T-cell (primary cell): Measurements from ENCODE around the gene SPTB. TPM values are rescaled to one million over a fixed set of nuclear protein-coding genes. Genes with fewer than 3 reads are reported as not detected.

Experiments
- ATAC-seq, 4 experiments: fragments of 200-7000 bp in 3 of 4; fragments of 150-1000 bp in 1 of 4; cut with Tn5 transposase; replicated peaks in 1 of 4; 1 replicate in 3 of 4; 2 replicates in 1 of 4; pipeline ENCODE4 v1.10.0; 2021; ENCODE audit warnings: moderate library complexity in 3 of 4, mild to moderate bottlenecking in 2 of 4, moderate number of reproducible peaks in 1 of 4
- CTCF ChIA-PET, 2 donors: fragments of 300-600 bp; sonication (Branson Sonifier 250); formaldehyde crosslinking; loops; one replicate each; lab custom pipeline; 2022; ENCODE audit warnings: antibody characterized with exemption in 2 of 2; lab: Charles Lee
- POLR2A ChIA-PET, 2 donors: fragments of 300-600 bp; sonication (Branson Sonifier 250); formaldehyde crosslinking; loops; one replicate each; lab custom pipeline; 2022; ENCODE audit warnings: antibody characterized with exemption in 2 of 2; lab: Charles Lee
- DNase-seq, 35 experiments: peaks; one replicate each; pipeline versions ENCODE4 v3.0.0 to v3.0.0-alpha.2; 2013 to 2023
- H3K27ac ChIP-seq: one replicate; pipeline ENCODE4 v1.5.1; 2013; ENCODE audit warnings: low read length
- H3K27me3 ChIP-seq, 2 experiments: replicated peaks in 1 of 2; 1 replicate in 1 of 2; 2 replicates in 1 of 2; pipeline versions ENCODE4 v1.6.1 to v1.7.0; 2013; ENCODE audit warnings: low read length in 1 of 2, mixed read lengths in 1 of 2; ENCODE audit not compliant: control insufficient read depth in 2 of 2, insufficient read depth in 2 of 2; ENCODE audit errors: extremely low read depth in 1 of 2
- H3K36me3 ChIP-seq, 2 donors: 1 replicate in 1 of 2; 2 replicates in 1 of 2; pipeline versions ENCODE4 v1.6.1 to v1.7.0; 2013; ENCODE audit warnings: low read length in 1 of 2; ENCODE audit not compliant: control insufficient read depth in 2 of 2, insufficient read depth in 1 of 2; ENCODE audit errors: extremely low read depth in 1 of 2
- H3K4me1 ChIP-seq, 2 experiments: 1 replicate in 1 of 2; 2 replicates in 1 of 2; pipeline versions ENCODE4 v1.6.1 to v1.7.0; 2013; ENCODE audit warnings: low read length in 2 of 2, mixed read lengths in 1 of 2; ENCODE audit not compliant: insufficient read depth in 2 of 2, control insufficient read depth in 1 of 2; ENCODE audit errors: extremely low read depth in 1 of 2
- H3K4me3 ChIP-seq, 2 donors: 1 replicate in 1 of 2; 2 replicates in 1 of 2; pipeline versions ENCODE4 v1.5.1 to v1.7.0; 2013; ENCODE audit warnings: mild to moderate bottlenecking in 2 of 2, low read length in 1 of 2, moderate library complexity in 1 of 2; ENCODE audit not compliant: control insufficient read depth in 1 of 2; ENCODE audit errors: extremely low read depth in 1 of 2
- H3K9me3 ChIP-seq: 2 replicates; pipeline ENCODE4 v1.7.0; 2013
- H3K27ac Mint-ChIP-seq, 2 donors: one replicate each; pipeline ENCODE4 v1.8.0; 2020 to 2021; ENCODE audit warnings: mild to moderate bottlenecking in 2 of 2, mixed read lengths in 2 of 2
- H3K27me3 Mint-ChIP-seq, 2 donors: one replicate each; pipeline ENCODE4 v1.8.0; 2021 to 2022; ENCODE audit warnings: mixed read lengths in 2 of 2
- H3K36me3 Mint-ChIP-seq: one replicate; pipeline ENCODE4 v1.8.0; 2021; ENCODE audit warnings: mixed read lengths
- H3K4me1 Mint-ChIP-seq, 3 donors: one replicate each; pipeline ENCODE4 v1.8.0; 2020 to 2022; ENCODE audit warnings: mixed read lengths in 3 of 3, mild to moderate bottlenecking in 1 of 3
- H3K4me3 Mint-ChIP-seq, 3 donors: one replicate each; pipeline ENCODE4 v1.8.0; 2020 to 2022; ENCODE audit warnings: mild to moderate bottlenecking in 3 of 3, mixed read lengths in 3 of 3, moderate library complexity in 3 of 3
- H3K9me3 Mint-ChIP-seq, 3 donors: one replicate each; pipeline ENCODE4 v1.8.0; 2020 to 2022; ENCODE audit warnings: mixed read lengths in 3 of 3
- WGBS: methylation state at CpG from one replicate; pipeline ENCODE4 v1.1.5; 2013; ENCODE audit warnings: missing lambda C conversion rate; ENCODE audit not compliant: insufficient coverage; 5-methylcytosine and 5-hydroxymethylcytosine counted together
- total RNA-seq, 35 experiments: library from RNA in 6 of 35; stranded (reverse) in 6 of 35; fragments of 120-200 nt in 1 of 35; gene quantifications; one replicate each; pipeline versions ENCODE4 v1.2.1 to v1.2.4 and lab custom pipeline; 2013 to 2026

Gene SPTB
- total RNA-seq, 5 donors from 2014 or later (not counting 1 experiment from before 2014, with no cell fraction given) = 0.07 to 0.13 (median 0.09) TPM

DNA sequence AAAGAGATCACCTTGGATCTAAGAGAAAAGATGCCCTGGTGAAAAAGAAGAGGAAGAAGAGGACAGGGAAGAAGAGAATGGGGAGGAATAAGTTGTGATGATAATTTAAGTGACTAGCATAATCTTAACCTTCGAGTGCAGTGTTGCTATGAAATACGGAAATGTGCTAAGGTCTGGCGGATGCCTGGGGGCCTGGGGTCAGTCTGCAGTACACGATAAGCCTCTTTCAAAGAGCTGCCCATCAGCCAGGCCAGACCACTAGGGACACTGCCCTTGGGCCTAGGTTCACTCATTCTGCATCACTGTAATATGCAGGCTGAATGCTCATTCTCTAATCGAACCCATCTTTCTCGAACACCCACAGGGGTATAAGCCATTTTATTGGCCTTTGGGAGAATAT lies 92.1 kb downstream of the SPTB start:
- H3K9me3 Mint-ChIP-seq = no peaks in the 10 kb centered on the region
- Histone ChIP-seq H3K4me1 (no peaks in the 10 kb centered on the region), H3K27ac (no peak overlapping the region), H3K9me3 (no peaks in the 10 kb centered on the region), H3K36me3 (no peaks in the 10 kb centered on the region), H3K27me3 (peaks cover 0 to 5% of the 10 kb centered on the region in 2 experiments), H3K4me3 (no peak overlapping the region)
- ATAC-seq = no peak
- H3K4me1 Mint-ChIP-seq = no peaks in the 10 kb centered on the region
- H3K4me3 Mint-ChIP-seq = no peak overlapping the region
- no peak overlapping the region for H3K27ac Mint-ChIP-seq
- no peak for DNase-seq
- CTCF ChIA-PET = no interaction called here
- WGBS = 89% methylated on average over 4 of the region's 6 CpGs
- no peaks in the 10 kb centered on the region for H3K27me3 Mint-ChIP-seq
- POLR2A ChIA-PET = no interaction called here
- no peaks in the 10 kb centered on the region for H3K36me3 Mint-ChIP-seq

DNA sequence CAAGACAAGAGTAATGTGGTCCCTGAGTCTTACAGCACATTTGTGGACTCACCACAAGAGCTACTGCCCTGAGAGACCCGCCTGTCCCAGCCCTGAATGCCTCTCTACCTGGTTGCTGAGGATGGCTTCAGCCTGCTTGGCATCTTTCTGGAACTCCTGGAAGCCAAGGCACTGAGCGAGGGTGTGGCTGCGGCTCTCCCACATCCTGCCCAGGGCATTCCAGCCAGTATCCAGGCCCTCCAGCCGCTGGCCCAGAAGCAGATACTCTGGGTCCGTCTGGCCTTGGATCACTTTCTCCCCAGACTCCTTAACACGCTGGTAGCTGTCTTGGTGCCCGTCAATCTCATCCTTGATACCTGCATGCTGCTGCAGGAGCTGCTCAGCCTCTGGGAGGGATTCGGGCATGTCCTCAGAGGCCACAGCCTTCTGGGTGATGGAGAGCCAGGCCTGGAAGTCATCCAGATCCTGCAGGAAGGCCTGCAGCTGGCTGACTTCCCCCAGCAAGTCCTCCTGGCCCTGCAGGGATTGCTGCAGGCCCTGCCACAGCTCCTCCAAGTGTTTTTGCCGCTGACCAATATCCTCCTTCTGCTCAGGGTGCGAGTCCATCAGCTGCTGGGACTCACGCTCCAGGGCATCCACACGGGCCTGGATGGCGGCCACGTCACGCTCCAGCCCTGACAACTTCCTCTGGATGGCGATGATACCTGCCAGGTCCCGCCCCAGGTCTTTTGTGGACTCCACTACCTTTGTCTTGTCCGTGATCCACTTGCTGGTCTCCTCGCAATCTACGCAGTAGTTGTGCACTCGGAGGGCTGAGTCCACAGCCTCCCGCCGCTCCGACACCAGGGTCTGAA lies 93.2 kb downstream of the SPTB start:
- no peaks in the 10 kb centered on the region for H3K4me1 Mint-ChIP-seq
- Histone ChIP-seq H3K27me3 (peaks cover 0 to 9% of the 10 kb centered on the region in 2 experiments), H3K36me3 (no peaks in the 10 kb centered on the region), H3K9me3 (no peaks in the 10 kb centered on the region), H3K4me3 (no peak overlapping the region), H3K27ac (no peak overlapping the region), H3K4me1 (no peaks in the 10 kb centered on the region)
- ChIA-PET CTCF (no interaction called here), POLR2A (no interaction called here)
- DNase-seq (no peak), ATAC-seq (no peak)
- H3K36me3 Mint-ChIP-seq = no peaks in the 10 kb centered on the region
- WGBS = 91% methylated on average over 20 of the region's 24 CpGs
- H3K27me3 Mint-ChIP-seq = no peaks in the 10 kb centered on the region
- H3K4me3 Mint-ChIP-seq = no peak overlapping the region
- no peaks in the 10 kb centered on the region for H3K9me3 Mint-ChIP-seq
- H3K27ac Mint-ChIP-seq = no peak overlapping the region

DNA sequence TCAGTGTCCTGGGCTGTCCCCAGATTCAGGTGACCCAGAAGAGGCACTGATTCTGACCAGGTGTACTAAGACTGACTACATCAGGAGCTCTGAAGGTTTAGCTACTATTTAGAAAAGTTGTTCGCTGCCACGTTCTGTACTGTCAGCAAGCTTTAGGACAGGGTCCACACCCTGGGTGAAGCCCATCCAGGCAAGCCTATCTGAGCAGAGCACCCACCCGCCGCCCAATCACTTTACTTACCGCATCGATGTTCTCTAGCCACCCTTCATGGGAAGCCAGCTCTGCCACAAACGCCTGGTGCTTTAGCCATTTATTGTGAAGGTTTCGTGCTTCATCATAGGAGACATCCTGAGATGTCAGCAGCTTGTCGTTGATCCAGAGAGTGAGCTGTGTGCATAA lies 95.7 kb downstream of the SPTB start:
- Mint-ChIP-seq H3K36me3 (no peaks in the 10 kb centered on the region), H3K4me3 (no peak overlapping the region), H3K4me1 (no peaks in the 10 kb centered on the region), H3K27ac (no peak overlapping the region), H3K9me3 (no peaks in the 10 kb centered on the region), H3K27me3 (no peaks in the 10 kb centered on the region)
- Histone ChIP-seq H3K27ac (no peak overlapping the region), H3K36me3 (no peaks in the 10 kb centered on the region), H3K4me1 (no peaks in the 10 kb centered on the region), H3K27me3 (peaks cover 0 to 9% of the 10 kb centered on the region in 2 experiments), H3K4me3 (no peak overlapping the region), H3K9me3 (no peaks in the 10 kb centered on the region)
- DNase-seq (no peak), ATAC-seq (no peak)
- 97% methylated on average over 5 of the region's 9 CpGs for WGBS
- POLR2A ChIA-PET = interaction anchor here in 1 of 2 donors (0.6 kb wide), 1 partner anchor 278 kb away, joined by 3 read pairs; no protein-coding TSS in a partner anchor
- CTCF ChIA-PET = interaction anchor here in 1 of 2 donors (1.2 kb wide), 1 partner anchor 8 kb away, joined by 3 read pairs; no protein-coding TSS in a partner anchor

DNA sequence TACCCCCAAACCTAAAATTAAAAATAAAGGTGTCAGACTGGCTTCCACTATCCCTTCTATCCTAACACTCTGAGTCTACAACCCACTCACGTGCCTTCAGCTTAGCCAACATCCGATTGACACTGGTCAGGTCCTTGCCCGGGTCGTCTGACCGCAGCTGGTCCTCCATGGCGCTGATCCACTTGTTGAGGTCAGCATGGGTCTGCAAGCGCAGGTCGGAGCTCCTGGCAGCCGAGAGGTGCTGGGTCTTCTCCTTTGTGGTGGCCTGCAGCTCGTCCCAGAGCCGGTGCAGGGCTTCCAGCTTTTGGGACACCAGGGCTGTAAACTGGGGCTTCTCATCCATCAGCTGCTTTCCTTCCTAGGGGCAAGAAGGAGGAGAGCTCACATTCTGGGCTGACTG lies 97.5 kb downstream of the SPTB start:
- ChIA-PET CTCF (no interaction called here), POLR2A (interaction anchor here in 1 of 2 donors (0.7 kb wide), 1 partner anchor 1227 kb away, joined by 3 read pairs; no protein-coding TSS in a partner anchor)
- ATAC-seq (no peak), DNase-seq (no peak)
- Mint-ChIP-seq H3K36me3 (no peaks in the 10 kb centered on the region), H3K4me3 (no peak overlapping the region), H3K27me3 (no peaks in the 10 kb centered on the region), H3K4me1 (no peaks in the 10 kb centered on the region), H3K27ac (no peak overlapping the region), H3K9me3 (no peaks in the 10 kb centered on the region)
- Histone ChIP-seq H3K27ac (no peak overlapping the region), H3K4me1 (no peaks in the 10 kb centered on the region), H3K4me3 (no peak overlapping the region), H3K36me3 (no peaks in the 10 kb centered on the region), H3K9me3 (no peaks in the 10 kb centered on the region), H3K27me3 (peaks cover 0 to 9% of the 10 kb centered on the region in 2 experiments)
- 87% methylated on average over 11 of the region's 11 CpGs for WGBS

DNA sequence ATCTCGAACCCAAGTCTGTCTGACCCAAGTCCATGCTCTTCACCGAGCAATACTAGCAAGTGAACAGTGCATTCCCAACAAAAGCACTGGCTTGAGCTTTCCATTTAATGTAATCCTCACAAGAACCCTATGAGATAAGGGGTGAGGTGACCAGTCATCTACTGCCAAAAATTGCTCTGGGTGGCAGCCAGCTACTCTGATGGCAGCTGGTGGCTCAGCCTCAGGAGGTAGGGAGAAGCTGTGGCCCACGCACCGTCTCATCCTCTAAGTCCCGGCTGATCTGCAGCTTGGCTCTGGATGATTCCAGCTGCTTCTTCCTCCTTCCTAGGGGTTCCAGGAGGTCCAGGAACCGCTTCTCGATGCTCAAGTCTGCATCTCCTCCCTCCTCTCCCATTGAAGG lies 100.2 kb downstream of the SPTB start:
- H3K27me3 ChIP-seq = peaks cover 0 to 12% of the 10 kb centered on the region in 2 experiments
- H3K9me3 ChIP-seq = no peaks in the 10 kb centered on the region
- POLR2A ChIA-PET = interaction anchor here in 1 of 2 donors (0.5 kb wide), 1 partner anchor 715 kb away, joined by 8 read pairs; no protein-coding TSS in a partner anchor
- Mint-ChIP-seq H3K36me3 (no peaks in the 10 kb centered on the region), H3K4me1 (no peaks in the 10 kb centered on the region), H3K9me3 (no peaks in the 10 kb centered on the region), H3K4me3 (no peak overlapping the region), H3K27ac (no peak overlapping the region), H3K27me3 (no peaks in the 10 kb centered on the region)
- H3K4me3 ChIP-seq = no peak overlapping the region
- no peak for DNase-seq
- no peak overlapping the region for H3K27ac ChIP-seq
- ATAC-seq = no peak
- CTCF ChIA-PET = no interaction called here
- no peaks in the 10 kb centered on the region for H3K36me3 ChIP-seq
- WGBS = 92% methylated on average over 5 of the region's 7 CpGs
- H3K4me1 ChIP-seq = no peaks in the 10 kb centered on the region

DNA sequence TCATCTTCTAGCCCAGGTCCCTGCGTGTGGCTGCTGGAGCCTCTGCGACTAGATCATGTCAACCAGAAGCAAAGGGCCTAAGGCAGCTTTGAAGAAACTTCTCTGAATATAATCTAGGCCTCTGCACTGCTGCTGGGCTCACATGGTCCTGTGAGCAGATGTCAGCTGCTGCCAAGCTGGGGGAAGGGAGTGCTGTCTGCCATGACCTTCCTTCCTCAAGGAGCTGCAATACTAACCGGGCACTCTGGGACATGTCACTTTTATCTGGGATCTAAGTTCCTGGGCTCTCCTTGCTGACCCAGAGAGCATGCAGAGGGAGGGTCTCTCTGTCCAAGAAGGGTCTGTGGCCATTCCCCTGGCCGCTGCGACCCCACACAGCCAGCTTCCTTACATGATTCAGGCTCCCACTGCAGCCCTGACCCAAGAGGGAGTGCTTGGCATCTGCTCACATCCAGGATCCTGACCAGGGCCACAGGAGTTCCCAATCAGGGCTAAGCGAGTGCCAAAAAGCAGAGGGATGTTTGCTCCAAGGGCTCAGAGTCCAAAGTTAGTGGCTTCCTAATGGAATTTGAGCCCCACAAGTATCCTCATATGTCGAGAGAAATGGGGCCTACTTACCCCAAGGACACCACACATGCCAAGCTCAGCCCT lies 101.5 kb downstream of the SPTB start:
- 95% methylated on average over 5 of the region's 7 CpGs for WGBS
- Histone ChIP-seq H3K36me3 (no peaks in the 10 kb centered on the region), H3K4me3 (no peak overlapping the region), H3K4me1 (no peaks in the 10 kb centered on the region), H3K27me3 (peaks cover 0 to 20% of the 10 kb centered on the region in 2 experiments), H3K9me3 (no peaks in the 10 kb centered on the region), H3K27ac (no peak overlapping the region)
- Mint-ChIP-seq H3K9me3 (no peaks in the 10 kb centered on the region), H3K36me3 (no peaks in the 10 kb centered on the region), H3K27me3 (no peaks in the 10 kb centered on the region), H3K4me3 (no peak overlapping the region), H3K27ac (no peak overlapping the region), H3K4me1 (no peaks in the 10 kb centered on the region)
- ChIA-PET POLR2A (no interaction called here), CTCF (no interaction called here)
- ATAC-seq (no peak), DNase-seq (no peak)
